ENCODE measurements around the gene UBAC2. TPM values are rescaled to one million over a fixed set of nuclear protein-coding genes. Genes with fewer than 3 reads are reported as not detected.

UBAC2 gene
- total and polyA plus RNA-seq, 2 of the 8 experiments (the other 6 are each of a cell fraction or from before 2014, with no cell fraction given): 75.9 to 76.9 TPM

- H4K20me1 ChIP-seq (replicated peaks in 1 of 2; ENCODE audit: control insufficient read depth in 1 of 2, insufficient read depth in 2 of 2, low read length in 2 of 2): no peaks in the 10 kb centered on the region
- DNase-seq (ENCODE audit: low read depth in 1 of 2, low spot score in 2 of 2): no peak
- H2BK5ac ChIP-seq (ENCODE audit: low read depth, low read length): no peak overlapping the region
- no peak overlapping the region for H3K23ac ChIP-seq (ENCODE audit: insufficient read length)
- no peak overlapping the region for H4K5ac ChIP-seq (ENCODE audit: insufficient read length, low read depth, low read length)
- H3K79me1 ChIP-seq (ENCODE audit: low read depth, low read length): no peaks in the 10 kb centered on the region
- no peak overlapping the region for H2AK5ac ChIP-seq (ENCODE audit: low read depth, low read length)
- H4K91ac ChIP-seq (replicated peaks; ENCODE audit: insufficient read length, low read length): no peak overlapping the region
- H3K4me1 ChIP-seq (replicated peaks in 1 of 4; ENCODE audit: control insufficient read depth in 3 of 4, insufficient read depth in 4 of 4, low read length in 3 of 4): no peaks in the 10 kb centered on the region; a peak in 1 of 7 replicates
- H3K4me3 ChIP-seq (ENCODE audit: extremely low read depth in 1 of 4, insufficient read depth in 2 of 4, low read depth in 3 of 4, low read length in 4 of 4): no peak overlapping the region
- TF ChIP-seq SIX5 (IDR thresholded peaks at IDR 0.05; ENCODE audit: low read depth, low read length) (no peak), SAP30 (IDR thresholded peaks at IDR 0.05; ENCODE audit: insufficient read depth, insufficient replicate concordance, low read length) (no peak), RAD21 (IDR thresholded peaks at IDR 0.05 in 1 of 2, conservative IDR thresholded peaks at IDR 0.05 in 1 of 2; ENCODE audit: low read depth in 2 of 2, low read length in 2 of 2) (no peak), TBP (IDR thresholded peaks at IDR 0.05; ENCODE audit: low read depth, low read length) (no peak), EZH2 (IDR thresholded peaks at IDR 0.05; ENCODE audit: low read depth, low read length, severe bottlenecking) (no peak), KDM4A (IDR thresholded peaks at IDR 0.05; ENCODE audit: low read depth, low read length, severe bottlenecking) (no peak), TAF7 (optimal IDR thresholded peaks at IDR 0.05; ENCODE audit: borderline replicate concordance, low read depth, low read length) (no peak), NRF1 (IDR thresholded peaks at IDR 0.05; ENCODE audit: low read depth, low read length) (no peak), GABPA (IDR thresholded peaks at IDR 0.05; ENCODE audit: borderline replicate concordance, insufficient read depth, low read length) (no peak), SIRT6 (IDR thresholded peaks at IDR 0.05; ENCODE audit: low read length) (no peak), MAX (IDR thresholded peaks at IDR 0.05) (no peak), SUZ12 (IDR thresholded peaks at IDR 0.05; ENCODE audit: low read length) (no peak), HDAC6 (IDR thresholded peaks at IDR 0.05; ENCODE audit: low read depth, low read length) (no peak)
- no peak overlapping the region for H3K14ac ChIP-seq (ENCODE audit: insufficient read length)
- no peak overlapping the region for H3K4ac ChIP-seq (replicated peaks; ENCODE audit: insufficient read length, low read depth, low read length)
- no peak overlapping the region for H3K27ac ChIP-seq (ENCODE audit: low read depth, low read length)
- no peak overlapping the region for H3K18ac ChIP-seq (ENCODE audit: extremely low read depth, low read length)
- no peak overlapping the region for H2BK120ac ChIP-seq (replicated peaks; ENCODE audit: low read depth, low read length)
- FAIRE-seq: no peak
- no peak overlapping the region for H2BK20ac ChIP-seq (ENCODE audit: low read length)
- H2AFZ ChIP-seq (ENCODE audit: low read length): no peak overlapping the region
- H3K4me2 ChIP-seq (ENCODE audit: insufficient read depth in 1 of 2, low read depth in 2 of 2, low read length in 2 of 2): no peak overlapping the region
- WGBS, 2 experiments (ENCODE audit: extremely low coverage in 1 of 2, insufficient coverage in 1 of 2, insufficient read length in 1 of 2, insufficient replicate concordance in 2 of 2, low coverage in 1 of 2, low lambda C conversion rate in 2 of 2, missing lambda C conversion rate in 1 of 2): 88% methylated on average over 15 of the region's 15 CpGs; no CpG with 5 or more reads in 1 of the 2 experiments
- CTCF ChIA-PET (ENCODE audit: partially characterized antibody): interaction anchor here (0.6 to 2.0 kb wide), 9 partner anchors 8 to 1309 kb away, joined by 3 to 11 read pairs (median 3); no protein-coding TSS in a partner anchor
- peaks cover 0 to 2% (median 0%) of the 10 kb centered on the region in 4 experiments; a peak in 1 of 7 replicates for H3K27me3 ChIP-seq (replicated peaks in 1 of 4; ENCODE audit: control insufficient read depth in 3 of 4, extremely low read depth in 1 of 4, insufficient read depth in 3 of 4, low read length in 3 of 4)
- H3K36me3 ChIP-seq (ENCODE audit: control insufficient read depth in 2 of 4, insufficient read depth in 4 of 4, low read length in 3 of 4): no peaks in the 10 kb centered on the region
- no peak overlapping the region for H3K56ac ChIP-seq (replicated peaks; ENCODE audit: insufficient read length, low read depth, low read length)
- no peak overlapping the region for H3K9ac ChIP-seq (replicated peaks in 1 of 4; ENCODE audit: extremely low read depth in 1 of 4, low read depth in 3 of 4, low read length in 3 of 4)
- H3K23me2 ChIP-seq (ENCODE audit: low read depth, low read length): no peaks in the 10 kb centered on the region
- no peak overlapping the region for H2BK15ac ChIP-seq (ENCODE audit: low read length)
- H2BK12ac ChIP-seq (ENCODE audit: low read depth, low read length): no peak overlapping the region
- POLR2A ChIA-PET (ENCODE audit: partially characterized antibody): no interaction called here
- no peaks in the 10 kb centered on the region for H3K79me2 ChIP-seq (ENCODE audit: control insufficient read depth in 1 of 2, insufficient read depth in 2 of 2, low read length in 2 of 2)
- no peaks in the 10 kb centered on the region for H3K9me3 ChIP-seq (ENCODE audit: insufficient read depth in 2 of 2, low read depth in 1 of 2, low read length in 1 of 2)
- H4K8ac ChIP-seq (ENCODE audit: extremely low read depth, insufficient read depth, low read length): no peak overlapping the region
Observed at GRCh38 chr13:99405966-99406365, 205.3 kb downstream of the UBAC2 start.
